Left renal cortex interstitium (tissue), 4 donors: ENCODE data around the gene GRHL1. TPM values are rescaled to one million over a fixed set of nuclear protein-coding genes. Genes with fewer than 3 reads are reported as not detected.

Experiments used
- DNase-seq, 4 donors: peaks; one replicate each; pipeline ENCODE4 v3.0.0-alpha.2; 2013; ENCODE audit warnings: low read depth in 4 of 4, low spot score in 2 of 4, missing footprints in 1 of 4
- polyA plus RNA-seq, 4 donors: library from polyadenylated mRNA; unstranded; fragments of 120-200 nt; gene quantifications; one replicate each; pipeline ENCODE4 v1.2.1, GENCODE V29; 2013; ENCODE audit not compliant: insufficient read length in 4 of 4

Gene GRHL1
- polyA plus RNA-seq, 4 donors, result 3.7 to 7.3 (median 5.9) TPM

DNA sequence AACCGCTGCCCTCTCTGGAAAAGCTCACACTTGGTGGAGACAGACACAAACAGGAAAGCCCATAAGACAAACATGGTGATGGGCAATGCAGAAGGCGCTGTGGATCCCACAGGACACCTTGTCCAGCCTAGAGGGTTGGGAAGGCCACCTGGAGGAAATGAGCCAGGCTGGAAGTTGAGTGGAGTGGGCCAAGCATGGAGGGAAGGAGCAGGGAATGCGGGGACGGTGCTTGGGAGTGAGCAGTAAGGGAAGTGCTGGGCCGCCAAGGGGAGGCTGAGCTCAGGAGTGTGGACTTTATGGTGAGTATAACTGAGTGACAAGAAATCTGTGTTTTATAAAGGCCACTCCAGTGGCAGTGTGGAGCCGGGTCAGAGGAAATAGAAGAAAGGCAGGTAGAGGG lies 2.8 kb upstream of the GRHL1 start:
- no peak for DNase-seq

DNA sequence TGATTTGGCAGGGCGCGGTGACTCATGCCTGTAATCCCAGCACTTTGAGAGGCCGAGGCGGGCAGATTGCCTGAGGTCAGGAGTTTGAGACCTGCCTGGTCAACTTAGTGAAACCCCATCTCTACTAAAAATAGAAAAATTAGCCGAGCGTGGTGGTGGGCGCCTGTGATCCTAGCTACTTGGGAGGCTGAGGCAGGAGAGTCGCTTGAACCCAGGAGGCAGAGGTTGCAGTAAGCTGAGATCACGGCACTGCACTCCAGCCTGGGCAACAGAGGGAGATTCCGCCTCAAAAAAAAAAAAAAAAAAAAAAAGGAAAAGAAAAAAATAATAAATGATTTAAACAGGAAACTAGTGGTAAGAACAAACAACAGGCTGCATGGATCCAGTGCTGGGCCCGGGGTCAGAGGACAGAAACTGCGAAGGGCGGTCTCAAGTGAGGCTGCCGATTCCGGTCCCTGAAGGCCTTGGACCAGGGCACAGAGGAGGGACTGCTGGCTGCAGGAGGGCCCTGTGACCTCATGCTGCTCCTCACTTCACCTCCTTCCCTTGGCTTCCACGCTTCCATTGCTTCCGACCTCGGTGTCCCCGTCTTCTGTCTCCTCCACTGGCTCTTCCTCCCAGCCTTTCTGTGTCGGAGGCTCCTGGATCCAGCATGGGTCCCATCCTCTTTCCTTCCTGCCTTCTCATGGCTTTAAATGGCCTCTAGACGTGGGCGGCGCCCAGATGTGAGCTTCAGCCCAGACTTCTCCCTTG lies 2.1 kb upstream of the GRHL1 start:
- no peak for DNase-seq

DNA sequence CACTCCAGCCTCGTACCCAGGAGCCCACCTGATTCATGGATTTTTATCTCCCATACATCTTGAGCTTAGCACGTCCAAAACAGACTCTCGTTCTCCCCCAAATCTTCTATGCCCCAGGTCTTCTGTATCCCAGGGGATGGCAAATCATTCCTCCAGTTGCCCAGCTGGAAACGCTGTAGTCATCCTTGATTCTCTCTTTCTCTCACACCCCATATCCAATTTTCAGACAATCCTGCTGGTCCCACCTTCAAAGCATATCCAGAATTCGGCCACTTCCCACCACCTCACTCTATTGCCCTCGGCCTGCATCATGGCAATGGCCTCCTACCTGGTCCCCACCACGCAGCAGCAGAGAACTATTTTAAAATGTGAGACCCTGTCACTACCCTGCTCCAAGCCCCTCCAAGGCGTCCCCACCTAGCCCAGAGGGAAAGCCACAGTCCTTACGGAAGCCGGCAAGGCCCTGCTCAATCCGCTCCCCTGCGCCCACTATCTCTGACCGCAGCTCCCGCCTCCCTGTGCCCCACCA lies 1.4 kb upstream of the GRHL1 start:
- DNase-seq, result no peak

DNA sequence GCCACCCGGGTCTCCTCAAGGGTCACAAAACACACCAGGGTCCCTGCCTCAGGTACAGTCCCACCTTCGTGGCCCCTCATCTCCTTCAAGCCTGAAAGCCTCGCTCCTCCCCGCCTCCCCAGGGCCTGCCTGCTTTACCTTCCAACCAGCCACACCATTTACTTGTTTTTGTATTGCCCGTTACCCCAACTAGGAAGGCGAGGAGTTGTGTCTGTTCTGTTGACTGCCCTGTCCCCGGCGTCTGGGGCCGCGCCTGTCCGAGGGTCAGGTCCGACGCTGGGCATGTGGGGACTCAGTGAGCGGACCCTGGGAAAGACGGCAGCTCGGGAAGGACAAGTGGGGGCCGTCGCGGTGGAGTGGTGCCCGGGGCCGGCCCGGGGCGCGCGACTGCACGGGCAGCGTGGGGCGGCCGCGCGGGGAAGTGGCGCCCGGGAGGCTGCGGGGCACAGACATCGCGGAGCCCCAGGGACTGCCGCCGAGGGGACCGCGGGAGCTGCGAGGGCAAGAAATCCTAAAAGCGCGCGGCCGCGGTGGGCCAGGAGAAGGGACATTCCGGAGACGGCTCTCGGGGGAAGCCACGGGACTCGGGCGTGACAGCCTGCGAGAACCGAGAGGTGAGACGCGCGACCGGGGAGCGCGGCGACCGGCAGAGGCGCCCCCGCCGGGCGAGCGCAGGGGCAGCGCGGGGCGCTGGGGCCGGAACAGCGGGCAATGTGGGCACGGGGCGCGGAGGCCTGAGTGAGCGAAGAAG lies 797 bp upstream of the GRHL1 start:
- no peak for DNase-seq

DNA sequence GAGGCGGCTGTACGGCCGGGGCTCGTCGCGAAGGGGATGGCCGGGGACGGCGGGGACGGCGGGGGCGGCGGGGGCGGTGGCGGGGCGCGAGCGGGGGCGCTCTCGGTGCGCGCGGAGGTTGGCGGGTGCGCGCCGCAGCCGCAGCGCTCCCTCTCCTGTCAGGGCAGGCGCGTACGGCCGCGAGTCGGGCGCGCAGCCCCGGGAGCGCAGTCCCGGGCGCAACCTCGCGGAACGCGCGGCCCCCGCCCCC lies 296 bp upstream of the GRHL1 start:
- no peak for DNase-seq

DNA sequence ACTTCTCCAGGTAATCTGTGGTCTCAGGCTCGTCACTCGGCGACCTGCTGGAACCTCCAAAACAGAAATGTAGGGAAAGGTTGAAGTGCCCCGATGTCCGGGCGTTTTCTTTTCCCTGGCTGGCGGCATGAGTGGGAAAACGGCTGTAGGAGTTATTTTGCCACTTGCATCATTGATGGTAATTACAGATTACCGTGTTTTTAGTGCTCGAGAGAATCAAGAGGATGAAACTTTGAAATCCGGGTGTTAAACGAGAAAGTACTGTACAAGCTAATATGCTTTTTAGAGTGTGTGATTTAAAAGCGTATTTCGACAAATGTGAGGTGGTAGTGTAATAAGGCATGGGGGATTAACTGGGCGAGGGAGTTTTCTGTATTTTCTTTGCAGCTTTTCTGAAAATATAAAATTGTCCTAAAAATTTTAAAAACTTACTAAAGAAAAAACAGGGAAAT lies 819 bp downstream of the GRHL1 start:
- DNase-seq, result no peak

DNA sequence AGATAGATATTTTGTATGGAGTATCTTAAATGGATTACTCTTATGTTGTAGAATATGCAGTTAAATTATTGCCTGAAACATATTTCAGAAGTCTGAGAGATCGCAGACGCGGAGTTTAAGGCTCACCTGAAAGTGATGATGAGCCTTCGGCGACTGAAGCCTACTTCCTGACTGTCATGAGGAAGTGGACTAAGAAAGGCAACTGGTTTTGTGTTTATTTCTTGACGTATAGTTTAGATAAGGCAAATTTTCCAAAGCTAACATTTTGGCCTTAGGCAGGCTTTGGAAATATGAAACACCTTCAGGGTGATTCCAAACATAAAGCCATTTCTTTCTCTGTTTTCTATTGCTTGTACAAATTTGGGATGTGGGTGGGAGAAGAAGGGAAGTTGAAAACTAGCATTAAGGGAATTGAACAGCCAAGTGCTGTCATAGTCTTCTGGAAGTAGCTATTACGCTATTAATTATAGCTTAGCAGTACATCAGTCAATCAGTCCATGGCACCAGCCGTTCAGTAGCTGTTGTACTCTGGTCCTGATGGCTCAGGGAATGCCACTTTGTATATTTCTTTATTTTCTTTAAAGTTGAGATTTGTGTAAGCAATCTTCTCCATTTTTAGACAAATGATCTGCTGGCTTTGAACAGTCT lies 1.5 kb downstream of the GRHL1 start:
- no peak for DNase-seq

DNA sequence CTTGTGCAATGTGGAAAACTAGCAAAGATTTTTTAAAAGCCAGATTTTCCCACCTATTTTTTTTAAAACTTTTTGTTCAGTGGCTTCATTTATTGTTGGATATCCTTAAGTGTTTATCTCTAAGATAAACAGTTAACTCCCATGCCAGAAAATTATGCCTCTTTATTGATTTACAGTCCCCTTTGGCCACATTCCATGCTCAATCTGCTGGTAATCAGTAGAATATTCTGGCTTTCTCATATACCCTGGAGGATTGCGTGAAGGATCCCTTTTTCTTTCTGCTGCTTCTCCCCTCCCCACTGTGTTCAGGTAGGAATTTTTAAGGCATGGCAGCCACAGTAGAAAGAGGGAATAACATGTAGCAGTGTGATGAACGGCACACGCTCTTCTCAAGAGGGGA lies 2.6 kb downstream of the GRHL1 start:
- no peak for DNase-seq

DNA sequence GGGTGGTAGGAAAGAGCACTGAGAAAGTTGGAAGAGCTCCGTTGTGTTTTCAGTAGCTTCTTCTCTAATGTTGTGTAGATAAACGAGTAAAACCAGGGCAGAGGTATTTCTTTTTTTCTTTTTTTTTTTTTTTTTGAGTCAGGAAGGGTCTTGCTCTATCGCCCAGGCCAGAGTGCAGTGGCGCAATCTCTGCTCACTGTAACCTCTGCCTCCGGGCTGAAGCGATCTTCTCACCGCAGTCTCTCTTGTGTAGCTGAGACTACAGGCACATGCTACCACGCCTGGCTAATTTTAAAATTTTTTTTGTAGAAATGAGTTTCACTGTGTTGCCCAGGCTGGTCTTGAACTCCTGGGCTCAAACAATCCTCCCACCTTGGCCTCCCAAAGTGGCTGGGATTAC lies 6.6 kb downstream of the GRHL1 start:
- DNase-seq, result no peak

DNA sequence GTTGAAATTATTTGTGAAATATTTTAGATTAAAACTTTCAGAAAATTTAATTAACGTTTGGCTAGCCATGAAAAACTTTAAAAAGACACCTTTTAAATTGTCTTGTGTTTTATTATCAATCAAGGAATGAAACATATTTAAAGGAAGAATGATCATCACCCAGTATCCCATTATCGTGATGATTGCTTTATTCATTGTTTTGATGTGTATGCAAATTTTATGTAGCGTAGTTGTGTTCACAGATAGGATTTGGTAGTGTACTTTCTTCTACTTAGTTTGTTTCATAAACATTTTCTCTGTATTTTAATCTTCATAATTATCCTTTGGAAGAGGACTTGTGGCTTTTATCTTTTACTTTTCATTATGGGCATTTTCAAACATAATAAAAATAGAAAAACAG lies 7.8 kb downstream of the GRHL1 start:
- DNase-seq, result no peak

DNA sequence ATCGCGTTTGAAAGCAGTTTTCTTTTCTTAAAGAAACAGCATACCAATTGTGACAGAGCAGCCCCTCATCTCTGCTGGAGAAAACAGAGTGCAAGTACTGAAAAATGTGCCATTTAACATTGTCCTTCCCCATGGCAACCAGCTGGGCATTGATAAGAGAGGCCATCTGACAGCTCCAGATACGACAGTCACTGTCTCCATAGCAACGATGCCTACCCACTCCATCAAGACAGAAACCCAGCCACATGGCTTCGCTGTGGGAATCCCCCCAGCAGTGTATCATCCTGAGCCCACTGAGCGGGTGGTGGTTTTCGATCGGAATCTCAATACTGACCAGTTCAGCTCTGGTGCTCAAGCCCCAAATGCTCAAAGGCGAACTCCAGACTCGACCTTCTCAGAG lies 9.5 kb downstream of the GRHL1 start:
- DNase-seq, result no peak

DNA sequence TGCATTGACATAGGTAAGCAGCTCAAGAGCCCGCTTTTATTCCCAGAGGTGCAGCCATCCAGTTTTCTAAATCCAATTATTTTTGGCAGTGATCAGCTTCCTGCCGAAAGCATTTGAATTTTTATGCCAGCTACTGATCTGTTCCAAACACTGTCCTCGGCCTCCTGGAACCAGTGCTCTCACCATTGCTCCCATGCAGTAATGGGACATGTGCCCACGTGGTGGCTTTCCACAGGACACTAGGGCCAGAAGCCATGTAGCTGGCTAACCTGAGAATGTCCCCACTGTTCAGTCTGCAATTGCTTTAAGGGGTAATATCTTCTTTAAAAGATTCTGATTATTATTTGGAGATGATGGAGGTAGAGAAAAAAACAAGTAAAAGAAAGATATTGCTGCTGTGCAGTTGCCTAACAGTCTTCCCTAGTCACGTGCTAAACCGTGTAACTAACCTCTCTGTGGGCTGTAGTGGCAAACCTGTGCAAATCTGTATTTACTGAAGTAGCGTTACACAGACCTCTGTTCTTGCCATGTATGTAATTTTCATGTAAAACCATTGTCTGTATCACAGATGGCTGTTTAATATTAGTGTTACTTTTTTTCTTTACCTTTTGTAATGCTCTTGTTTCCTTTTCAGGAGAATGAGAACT lies 13.0 kb downstream of the GRHL1 start:
- DNase-seq, result no peak

DNA sequence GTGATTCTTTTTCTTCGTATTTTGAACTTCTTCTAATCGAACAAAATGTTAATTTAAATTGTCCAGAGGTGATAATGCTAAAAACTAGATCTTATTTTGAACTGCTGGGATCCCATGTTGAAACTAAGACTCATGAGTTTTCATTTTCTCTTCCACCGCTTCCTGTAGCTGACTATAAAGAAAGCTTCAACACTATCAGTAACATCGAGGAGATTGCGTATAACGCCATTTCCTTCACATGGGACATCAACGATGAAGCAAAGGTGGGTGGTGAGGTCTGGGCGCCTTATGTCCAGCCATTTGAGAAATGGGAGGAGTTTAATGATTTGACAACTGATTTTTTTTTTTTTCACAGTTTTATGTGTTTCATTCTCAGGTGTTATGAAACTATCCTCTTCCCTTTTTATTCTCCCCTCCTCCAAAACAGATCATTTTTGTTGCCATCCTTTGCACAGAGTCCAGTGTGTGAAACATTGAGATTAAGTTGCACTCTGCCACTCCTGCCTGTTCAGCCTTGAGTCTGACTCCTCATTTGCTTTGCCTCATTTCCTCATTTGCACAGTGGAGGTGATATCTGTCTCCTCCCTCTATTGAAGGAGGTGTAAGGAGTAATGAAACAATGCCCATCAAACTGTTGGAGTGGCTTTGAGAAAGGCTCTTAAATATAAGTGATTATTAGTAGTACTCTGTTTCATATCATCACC lies 13.8 kb downstream of the GRHL1 start:
- no peak for DNase-seq

DNA sequence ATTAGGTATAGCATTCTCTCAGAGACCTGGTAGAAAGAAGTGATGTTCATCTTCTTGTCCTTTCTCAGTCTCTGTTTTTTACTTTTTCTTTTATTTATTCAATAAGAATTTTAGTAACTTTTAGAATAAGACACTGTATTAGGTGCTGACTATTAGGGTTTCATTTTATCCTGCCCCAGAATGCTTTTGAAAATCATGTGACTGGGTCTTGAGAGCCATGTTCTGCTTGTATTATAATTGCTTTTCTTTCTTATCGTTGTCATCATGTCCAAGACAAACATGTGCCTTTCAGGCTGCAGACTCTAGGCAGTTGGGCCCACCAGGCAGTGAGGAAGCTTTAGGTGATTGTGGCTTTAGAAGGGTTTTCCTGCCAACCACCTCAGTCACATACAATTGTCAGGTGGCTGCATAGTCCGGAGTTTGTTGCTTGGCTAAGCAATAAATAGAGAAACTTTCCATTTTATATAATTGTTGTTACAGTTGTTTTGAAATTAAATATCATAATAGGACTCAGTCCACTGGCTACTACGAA lies 15.1 kb downstream of the GRHL1 start:
- no peak for DNase-seq

DNA sequence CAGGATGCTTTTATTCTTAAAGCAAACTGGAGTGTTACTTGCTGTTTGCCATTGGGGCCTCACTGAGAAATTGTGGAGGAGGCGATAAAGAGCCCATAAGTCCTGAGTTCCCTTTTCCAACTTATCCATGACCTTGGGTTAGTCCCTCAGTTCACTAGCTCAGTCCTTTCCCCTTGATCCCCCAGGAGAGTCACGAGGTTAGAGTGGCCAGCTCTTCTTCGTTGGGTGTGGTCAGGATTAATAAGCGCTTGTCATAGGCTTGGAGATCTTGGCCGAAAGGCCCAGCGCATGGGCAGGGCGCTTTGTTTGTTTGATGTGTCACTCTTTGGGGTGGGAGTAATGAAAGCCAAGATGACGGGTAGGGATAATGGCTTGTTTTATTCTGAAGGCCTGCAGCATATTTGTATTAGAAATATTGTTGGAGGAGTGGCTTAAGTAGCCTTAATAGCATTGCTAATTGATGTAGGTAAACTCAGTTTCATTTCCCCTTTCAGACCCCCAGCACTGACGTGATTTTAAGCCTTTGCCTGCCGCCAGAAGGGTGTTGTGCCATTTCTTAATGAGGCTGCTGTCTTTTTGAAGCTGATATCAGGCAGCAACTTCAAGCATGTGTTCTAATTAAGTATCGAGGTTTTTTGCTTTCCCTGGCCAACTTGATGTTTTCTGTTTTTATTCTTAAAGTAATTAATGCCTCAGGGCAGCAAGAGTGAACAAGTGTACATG lies 15.7 kb downstream of the GRHL1 start:
- no peak for DNase-seq

DNA sequence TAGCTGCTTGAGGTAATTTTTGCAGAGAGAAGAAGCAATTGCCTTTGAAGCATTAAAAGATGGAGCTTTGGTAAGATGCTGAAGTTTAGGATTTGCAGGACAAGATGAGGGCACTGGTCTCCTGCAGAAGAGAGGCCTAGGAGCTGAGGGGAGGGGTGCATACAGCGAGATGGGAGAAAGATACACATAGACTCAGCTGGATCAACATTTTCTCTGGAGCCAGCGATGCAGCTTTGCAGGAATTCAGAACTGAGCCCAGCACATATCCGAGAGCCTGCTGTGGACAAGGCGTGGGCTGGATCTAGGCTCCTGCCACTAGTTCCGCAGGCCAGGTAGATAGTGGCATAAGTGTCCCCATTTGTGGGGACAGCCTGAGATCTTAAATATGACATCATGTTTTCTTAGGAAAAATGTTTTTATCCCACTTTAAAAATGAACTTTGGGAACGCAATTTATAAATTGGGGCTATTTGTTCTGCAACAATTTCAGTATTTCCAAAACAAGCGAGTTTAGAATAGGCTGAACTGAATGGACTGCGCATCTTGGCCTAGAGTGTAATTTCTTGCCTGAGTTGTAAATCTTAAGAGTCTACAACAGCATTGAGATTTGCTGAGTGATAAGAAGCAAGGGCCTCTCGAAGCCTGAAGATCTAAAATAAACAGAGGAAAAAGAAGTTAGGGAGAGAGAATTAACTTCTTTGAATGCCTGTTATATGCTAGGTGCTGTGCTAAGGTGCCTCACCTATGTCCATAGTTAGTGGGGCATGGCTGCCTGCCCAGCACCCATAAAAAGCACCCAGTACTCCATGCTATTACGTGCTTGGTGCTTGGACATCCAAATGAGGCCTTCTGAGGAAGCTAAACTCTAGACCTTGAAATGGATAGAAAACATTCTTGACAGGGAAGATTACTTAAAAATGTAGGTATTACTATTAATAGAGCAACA lies 17.3 kb downstream of the GRHL1 start:
- DNase-seq, result no peak

DNA sequence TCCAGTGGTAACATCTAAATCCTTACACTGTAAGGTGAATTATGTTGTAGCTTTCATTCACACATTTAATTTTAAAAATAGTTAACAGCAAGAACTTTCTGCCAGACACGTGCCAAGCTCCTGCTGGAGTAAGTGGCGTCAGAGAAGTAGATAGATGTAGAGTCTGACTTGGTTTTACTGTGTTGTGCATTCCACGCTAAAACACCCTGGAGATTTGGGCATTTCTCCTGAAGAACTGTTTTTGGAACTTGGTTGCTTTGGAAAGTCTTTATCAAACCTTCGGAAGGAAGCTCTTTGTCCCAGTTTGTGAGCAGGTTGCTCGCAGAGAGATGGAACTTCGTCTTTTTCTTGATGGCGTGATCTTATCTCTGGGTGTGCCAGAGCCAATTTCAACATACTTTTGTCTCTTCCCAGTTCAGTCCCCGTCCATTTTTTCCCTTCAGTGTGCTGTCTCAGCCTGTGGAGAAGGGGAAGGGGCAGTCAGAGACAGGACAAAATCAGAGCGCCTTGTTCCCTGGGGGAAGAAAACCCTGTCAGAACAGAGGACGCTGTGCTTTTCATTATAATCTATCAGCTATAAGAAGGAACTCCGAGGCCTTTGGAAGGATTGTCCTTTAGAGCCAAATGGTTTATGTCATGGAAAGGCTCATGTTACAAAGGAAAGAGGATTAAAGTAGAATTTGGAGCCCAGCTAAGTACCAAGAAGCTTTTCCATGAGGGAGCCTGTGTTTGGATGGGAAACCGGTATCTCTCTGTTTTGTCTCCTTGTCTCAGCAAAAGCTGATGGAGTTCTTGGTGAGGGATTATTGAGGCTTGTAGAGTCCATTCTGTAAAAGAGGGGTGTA lies 18.9 kb downstream of the GRHL1 start:
- DNase-seq, result no peak
